Brain microvascular endothelial cell (primary cell): ENCODE results near the gene HACD4.

Experiments
- DNase-seq: peaks from one replicate; pipeline ENCODE4 v3.0.0-alpha.2; 2020
- H3K27ac ChIP-seq: fragments of 250-450 bp; sonication (Bioruptor Pico); 2 replicates; pipeline ENCODE4 v1.5.1; 2020; ENCODE audit warnings: mild to moderate bottlenecking, moderate library complexity
- H3K27me3 ChIP-seq: fragments of 250-450 bp; sonication (Bioruptor Pico); replicated peaks from 2 replicates; pipeline ENCODE4 v1.5.1; 2020; ENCODE audit warnings: mild to moderate bottlenecking
- H3K36me3 ChIP-seq: fragments of 250-450 bp; sonication (Bioruptor Pico); replicated peaks from 2 replicates; pipeline ENCODE4 v1.5.1; 2020; ENCODE audit warnings: mild to moderate bottlenecking
- H3K4me3 ChIP-seq: 2 replicates; pipeline ENCODE4 v1.5.1; 2011; ENCODE audit warnings: low read depth, mild to moderate bottlenecking, control low read depth, low read length, moderate library complexity
- CTCF ChIP-seq: IDR thresholded peaks from 2 replicates; pipeline ENCODE4 v1.5.1; 2011; ENCODE audit warnings: low read depth, mild to moderate bottlenecking, moderate library complexity, low read length, control low read depth, inconsistent platforms; ENCODE audit errors: missing control alignments
- in situ Hi-C: cut with HindIII; loops from 2 replicates; pipeline ENCODE4 v1.10.0; 2017; ENCODE audit warnings: low sequenced_read_pairs, low pct_ligation_motif_present

The HACD4 gene

GRCh38 chr9:21031091-21031807 lies at the start of gene HACD4:
Gene HACD4 (minus strand): TSS chr9:21031640. CDS start chr9:21031590, 50 bp downstream.
- Histone ChIP-seq H3K36me3 (no peaks in the 10 kb centered on the region), H3K27ac (peak within 1 kb of the TSS; percentile 6), H3K27me3 (no peaks in the 10 kb centered on the region), H3K4me3 (peak within 1 kb of the TSS; percentile 63)
- no peak for TF ChIP-seq CTCF
- in situ Hi-C loops = no loop called here
- DNase-seq = peak; percentile 13

- in situ Hi-C loops = no loop called here
- H3K4me3 ChIP-seq = no peak overlapping the region
- no peak for DNase-seq
- no peak overlapping the region for H3K27ac ChIP-seq
- no peaks in the 10 kb centered on the region for H3K27me3 ChIP-seq
- TF ChIP-seq CTCF = no peak
- H3K36me3 ChIP-seq = no peaks in the 10 kb centered on the region
Measured at GRCh38 chr9:21080793-21081192, 49.4 kb upstream of the HACD4 start.

- Histone ChIP-seq H3K27ac (no peak overlapping the region), H3K36me3 (no peaks in the 10 kb centered on the region), H3K4me3 (no peak overlapping the region), H3K27me3 (no peaks in the 10 kb centered on the region)
- no peak for DNase-seq
- peak; percentile 13 for TF ChIP-seq CTCF
- in situ Hi-C loops = no loop called here
Measured at GRCh38 chr9:21078702-21079101, 47.3 kb upstream of the HACD4 start.

GRCh38 chr9:21077781-21078180 lies 46.3 kb upstream of the HACD4 start, which contains the start of gene IFNB1:
Gene IFNB1 (minus strand): TSS chr9:21077942. CDS start chr9:21077869, 73 bp downstream.
- no peak for TF ChIP-seq CTCF
- H3K27me3 ChIP-seq = no peaks in the 10 kb centered on the region
- H3K36me3 ChIP-seq = no peaks in the 10 kb centered on the region
- in situ Hi-C loops = no loop called here
- DNase-seq = no peak
- no peak within 1 kb of the TSS for H3K4me3 ChIP-seq
- H3K27ac ChIP-seq = no peak within 1 kb of the TSS

- no peaks in the 10 kb centered on the region for H3K27me3 ChIP-seq
- no peak overlapping the region for H3K27ac ChIP-seq
- DNase-seq = no peak
- in situ Hi-C loops = no loop called here
- no peaks in the 10 kb centered on the region for H3K36me3 ChIP-seq
- H3K4me3 ChIP-seq = no peak overlapping the region
- TF ChIP-seq CTCF = peak; percentile 18
Measured at GRCh38 chr9:21075484-21075883, 44.0 kb upstream of the HACD4 start.

GRCh38 chr9:21070906-21071305 lies 39.5 kb upstream of the HACD4 start:
- Histone ChIP-seq H3K27me3 (no peaks in the 10 kb centered on the region), H3K4me3 (no peak overlapping the region), H3K27ac (peak overlapping the region; percentile 47), H3K36me3 (no peaks in the 10 kb centered on the region)
- no peak for DNase-seq
- in situ Hi-C loops = no loop called here
- no peak for TF ChIP-seq CTCF
